Lung (tissue), 12 donors: Measurements from ENCODE around the gene SDC1. TPM values are rescaled to one million over a fixed set of nuclear protein-coding genes. Genes with fewer than 3 reads are reported as not detected.
"Not testable (repeated sequence)": the region's sequence is repeated elsewhere in the genome, so short reads cannot be mapped to it uniquely, and the experiment has no call there.

Experiments
- ATAC-seq: fragments of 200-7000 bp; cut with Tn5 transposase; one replicate; pipeline ENCODE4 v1.9.1; 2020; ENCODE audit warnings: moderate number of reproducible peaks; ENCODE audit not compliant: insufficient read depth, low FRiP score
- DNase-seq, 3 donors: peaks; one replicate each; pipeline ENCODE4 v3.0.0-alpha.2; 2013 to 2017
- H3K27ac ChIP-seq, 2 donors: one replicate each; pipeline ENCODE4 v1.5.1; 2013; ENCODE audit warnings: mild to moderate bottlenecking in 2 of 2, moderate library complexity in 2 of 2, control low read depth in 1 of 2, inconsistent platforms in 1 of 2, low read depth in 1 of 2, low read length in 1 of 2
- H3K27me3 ChIP-seq, 3 donors: one replicate each; pipeline ENCODE4 v1.5.1; 2013; ENCODE audit warnings: low read length in 2 of 3; ENCODE audit not compliant: control insufficient read depth in 3 of 3, insufficient read depth in 3 of 3
- H3K36me3 ChIP-seq, 4 donors: one replicate each; pipeline ENCODE4 v1.5.1; 2013; ENCODE audit warnings: low read length in 4 of 4, mild to moderate bottlenecking in 1 of 4, moderate library complexity in 1 of 4; ENCODE audit not compliant: control insufficient read depth in 4 of 4, insufficient read depth in 4 of 4
- H3K4me1 ChIP-seq, 5 donors: one replicate each; pipeline ENCODE4 v1.5.1; 2013; ENCODE audit warnings: low read length in 5 of 5, mild to moderate bottlenecking in 2 of 5, moderate library complexity in 1 of 5; ENCODE audit not compliant: control insufficient read depth in 5 of 5, insufficient read depth in 5 of 5
- H3K4me3 ChIP-seq: one replicate; pipeline ENCODE4 v1.5.1; 2013; ENCODE audit warnings: mild to moderate bottlenecking, control low read depth, moderate library complexity
- H3K9ac ChIP-seq, 2 donors: one replicate each; pipeline ENCODE4 v1.5.1; 2013; ENCODE audit warnings: low read length in 2 of 2, control low read depth in 1 of 2; ENCODE audit not compliant: insufficient read depth in 1 of 2
- H3K9me3 ChIP-seq, 4 donors: one replicate each; pipeline ENCODE4 v1.5.1; 2013; ENCODE audit warnings: low read length in 3 of 4, mild to moderate bottlenecking in 1 of 4, moderate library complexity in 1 of 4; ENCODE audit not compliant: control insufficient read depth in 4 of 4, insufficient read depth in 3 of 4
- CTCF ChIP-seq: IDR thresholded peaks from 2 replicates; pipeline ENCODE4 v1.5.1; 2012; ENCODE audit warnings: mild to moderate bottlenecking; ENCODE audit errors: control extremely low read depth, extremely low read depth
- WGBS, 2 donors: extraction: QIAGEN DNeasy Blood & Tissue Kit; methylation state at CpG; one replicate each; pipeline ENCODE4 v1.1.7; 2013; 5-methylcytosine and 5-hydroxymethylcytosine counted together
- polyA plus RNA-seq, 2 donors: library from polyadenylated mRNA; stranded (reverse); fragments of 200-250 nt; gene quantifications; one replicate each; pipeline ENCODE4 v1.2.1, GENCODE V29; 2013
- total RNA-seq, 2 donors: library from RNA; depleted of rRNA in 1 of 2; stranded (reverse); fragments of >200 nt in 1 of 2; gene quantifications; one replicate each; pipeline ENCODE4 v1.2.1, GENCODE V29; 2014 to 2021
- donor health status: control.
- donor health status: control.
- donor health status: Bipolar disorder and iron deficiency.
- donor health status: healthy.
- donor health status: DM: yes; HTN: yes; CAD: no.

The SDC1 gene
- total and polyA plus RNA-seq, 4 donors, result 94.1 to 234 (median 173) TPM

- 81 to 89% methylated on average over 12 of the region's 12 CpGs for WGBS, 2 donors
- no peak overlapping the region for H3K9ac ChIP-seq
- H3K4me1 ChIP-seq, result peaks cover 0 to 22% (median 5%) of the 10 kb centered on the region in 5 donors
- H3K27me3 ChIP-seq, result no peaks in the 10 kb centered on the region
- TF ChIP-seq CTCF, result no peak
- H3K4me3 ChIP-seq, result no peak overlapping the region
- H3K36me3 ChIP-seq, result peaks cover 0 to under 1% (median 0%) of the 10 kb centered on the region in 4 donors
- DNase-seq (no peak), ATAC-seq (no peak)
- peak overlapping the region in 1 of 2 donors; percentile 15 for H3K27ac ChIP-seq
- no peaks in the 10 kb centered on the region for H3K9me3 ChIP-seq
Measured at GRCh38 chr2:20195431-20196033, 29.4 kb downstream of the SDC1 start.

GRCh38 chr2:20195016-20195411 lies 29.9 kb downstream of the SDC1 start:
- Histone ChIP-seq H3K27ac (peak overlapping the region in 1 of 2 donors; percentile 15), H3K4me1 (peaks cover 0 to 22% (median 5%) of the 10 kb centered on the region in 5 donors)
- not testable (repeated sequence) for H3K36me3 ChIP-seq, H3K27me3 ChIP-seq, H3K9me3 ChIP-seq, H3K9ac ChIP-seq, ATAC-seq, H3K4me3 ChIP-seq, DNase-seq
- 83 to 90% methylated on average over 8 of the region's 8 CpGs for WGBS, 2 donors

GRCh38 chr2:20194097-20195015 lies 30.6 kb downstream of the SDC1 start:
- no peaks in the 10 kb centered on the region for H3K27me3 ChIP-seq
- H3K36me3 ChIP-seq, result no peaks in the 10 kb centered on the region
- H3K9ac ChIP-seq, result no peak overlapping the region
- no peak overlapping the region for H3K4me3 ChIP-seq
- H3K4me1 ChIP-seq, result peaks cover 0 to 21% (median 6%) of the 10 kb centered on the region in 5 donors
- DNase-seq (no peak), ATAC-seq (no peak)
- no peak overlapping the region for H3K27ac ChIP-seq
- 82 to 86% methylated on average over 16 of the region's 16 CpGs for WGBS, 2 donors
- H3K9me3 ChIP-seq, result no peaks in the 10 kb centered on the region
- no peak for TF ChIP-seq CTCF

GRCh38 chr2:20193185-20193584 lies 31.7 kb downstream of the SDC1 start:
- ATAC-seq (no peak), DNase-seq (no peak)
- H3K9ac ChIP-seq, result no peak overlapping the region
- H3K36me3 ChIP-seq, result no peaks in the 10 kb centered on the region
- no peaks in the 10 kb centered on the region for H3K9me3 ChIP-seq
- H3K27me3 ChIP-seq, result no peaks in the 10 kb centered on the region
- H3K4me1 ChIP-seq, result peaks cover 0 to 26% (median 2%) of the 10 kb centered on the region in 5 donors
- peak overlapping the region in 1 of 2 donors; percentile 54 for H3K27ac ChIP-seq
- no peak overlapping the region for H3K4me3 ChIP-seq
- TF ChIP-seq CTCF, result no peak
- WGBS, 2 donors, result 62 to 83% methylated on average over 4 of the region's 4 CpGs
